Stimulated activated memory B cell treated with anti-CD40 and anti-IgM and Interleukin-4, amounts not matched to agents 10 μg/mL and 1 μg/mL and 100 μg/mL, for 72 hours (primary cell): Measurements from ENCODE around the gene CXCR4.
"Not testable (repeated sequence)": the region's sequence is repeated elsewhere in the genome, so short reads cannot be mapped to it uniquely, and the experiment has no call there.

ENCODE experiments used
- ATAC-seq: fragments of 150-1000 bp; cut with Tn5 transposase; 2 replicates; pipeline ENCODE4 v1.10.0; 2021
- H3K27ac Mint-ChIP-seq: one replicate; pipeline ENCODE4 v1.8.0; 2022; ENCODE audit warnings: mild to moderate bottlenecking, mixed read lengths
- H3K27me3 Mint-ChIP-seq: one replicate; pipeline ENCODE4 v1.8.0; 2022; ENCODE audit warnings: mixed read lengths
- H3K36me3 Mint-ChIP-seq: one replicate; pipeline ENCODE4 v1.8.0; 2022; ENCODE audit warnings: mixed read lengths
- H3K4me1 Mint-ChIP-seq: one replicate; pipeline ENCODE4 v1.8.0; 2022; ENCODE audit warnings: mixed read lengths
- H3K4me3 Mint-ChIP-seq: one replicate; pipeline ENCODE4 v1.8.0; 2022; ENCODE audit warnings: mild to moderate bottlenecking, moderate library complexity, mixed read lengths
- H3K9me3 Mint-ChIP-seq: one replicate; pipeline ENCODE4 v1.8.0; 2022; ENCODE audit warnings: mixed read lengths

Gene CXCR4

DNA sequence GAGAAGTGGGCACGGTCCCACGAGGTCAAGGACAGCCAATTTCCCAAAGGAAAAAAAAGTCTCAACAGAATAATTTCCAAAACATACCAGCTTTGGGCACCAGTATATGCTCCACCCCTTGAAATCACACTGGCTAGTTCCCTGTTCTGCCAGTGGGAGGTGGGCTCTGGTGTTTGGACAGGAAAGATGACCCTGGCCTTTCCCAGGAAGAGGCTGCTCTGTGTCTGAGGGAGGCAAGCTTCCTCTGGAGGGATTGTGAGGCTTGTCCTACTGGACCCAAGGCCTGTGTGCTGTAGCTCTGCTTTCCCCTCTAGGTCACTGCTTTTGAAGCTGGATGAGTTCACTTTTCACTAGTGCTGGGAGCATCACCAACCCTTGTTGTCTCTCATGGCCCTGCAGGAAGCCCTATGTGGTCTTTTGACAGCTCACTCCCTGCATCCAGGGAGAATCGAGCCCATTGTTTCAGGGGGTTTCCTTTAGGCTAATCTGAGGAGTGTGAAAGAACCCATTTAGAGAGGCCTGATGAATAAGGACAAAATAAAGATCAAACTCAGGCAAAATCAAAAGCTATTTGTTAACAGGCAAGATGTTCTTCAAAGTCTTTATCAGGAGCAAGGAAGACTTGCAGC lies 36.3 kb downstream of the CXCR4 start:
- Mint-ChIP-seq H3K36me3 (no peaks in the 10 kb centered on the region), H3K9me3 (peaks cover 3% of the 10 kb centered on the region), H3K27ac (no peak overlapping the region), H3K4me3 (no peak overlapping the region), H3K4me1 (no peaks in the 10 kb centered on the region), H3K27me3 (no peaks in the 10 kb centered on the region)
- no peak for ATAC-seq

DNA sequence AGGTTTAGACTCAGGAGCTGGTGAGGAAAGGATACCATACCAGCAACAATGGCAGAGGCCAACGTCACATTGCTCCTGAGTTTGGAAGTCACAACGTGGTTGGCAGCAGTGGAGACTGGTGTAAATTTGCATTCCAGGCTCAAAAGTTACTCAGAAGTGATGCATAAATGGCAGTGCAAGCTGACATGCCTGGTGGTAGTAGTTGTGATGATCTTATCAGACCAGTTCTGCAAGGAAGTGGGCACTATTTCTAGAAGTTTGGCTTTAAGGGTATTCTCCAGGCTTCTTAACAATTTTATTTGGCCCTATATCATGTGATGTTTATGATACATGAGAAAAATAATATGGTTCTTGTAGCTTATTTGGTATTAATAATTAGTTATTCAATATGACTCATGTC lies 37.8 kb downstream of the CXCR4 start:
- H3K9me3 Mint-ChIP-seq = peaks cover 7% of the 10 kb centered on the region
- H3K4me3 Mint-ChIP-seq = no peak overlapping the region
- no peak for ATAC-seq
- H3K27me3 Mint-ChIP-seq = no peaks in the 10 kb centered on the region
- no peaks in the 10 kb centered on the region for H3K4me1 Mint-ChIP-seq
- no peaks in the 10 kb centered on the region for H3K36me3 Mint-ChIP-seq
- no peak overlapping the region for H3K27ac Mint-ChIP-seq

DNA sequence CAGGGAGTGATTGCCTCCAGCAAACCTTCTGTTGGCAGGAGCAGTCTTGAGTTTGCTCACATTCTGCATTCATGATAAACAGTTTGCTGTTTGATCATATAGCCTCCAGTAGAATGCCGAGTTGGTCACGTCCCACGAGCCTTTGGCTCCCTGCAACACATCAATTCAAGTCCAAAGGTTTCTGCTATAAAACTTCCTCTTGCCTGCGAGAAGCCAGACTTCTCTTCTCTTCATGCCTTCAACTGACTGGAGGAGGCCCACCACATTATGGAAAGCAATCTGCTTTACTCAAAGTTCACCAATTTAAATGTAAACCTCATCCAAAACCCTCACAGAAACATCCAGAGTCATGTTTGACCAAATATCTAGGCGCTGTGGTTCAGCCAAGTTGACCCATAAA lies 40.8 kb downstream of the CXCR4 start:
- Mint-ChIP-seq H3K27ac (no peak overlapping the region), H3K4me3 (no peak overlapping the region), H3K4me1 (peaks cover 12% of the 10 kb centered on the region), H3K27me3 (no peaks in the 10 kb centered on the region), H3K36me3 (no peaks in the 10 kb centered on the region), H3K9me3 (peaks cover 12% of the 10 kb centered on the region)
- no peak for ATAC-seq

DNA sequence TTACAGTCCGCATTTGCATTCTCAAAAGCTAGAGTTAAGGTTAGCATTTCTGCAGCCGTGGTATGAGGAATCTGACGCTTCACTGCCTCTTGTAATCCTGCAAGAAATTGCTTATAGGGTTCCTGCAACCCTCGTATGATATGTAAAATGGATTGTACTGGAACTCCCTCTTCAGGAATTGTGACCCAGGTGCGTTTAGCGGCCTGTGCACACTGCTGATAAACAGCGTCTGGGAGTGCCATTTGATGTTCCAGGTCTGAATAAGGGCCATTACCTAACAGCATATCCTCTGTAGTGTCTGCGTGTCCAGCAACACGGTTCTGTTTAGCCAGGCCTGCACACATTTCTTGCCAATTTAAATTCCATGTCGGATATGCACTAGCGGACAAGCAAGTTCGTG lies 42.5 kb downstream of the CXCR4 start:
- peaks cover 16% of the 10 kb centered on the region for H3K9me3 Mint-ChIP-seq
- peaks cover 6% of the 10 kb centered on the region for H3K36me3 Mint-ChIP-seq
- H3K27ac Mint-ChIP-seq = no peak overlapping the region
- no peaks in the 10 kb centered on the region for H3K27me3 Mint-ChIP-seq
- ATAC-seq = no peak
- no peak overlapping the region for H3K4me3 Mint-ChIP-seq
- peaks cover 12% of the 10 kb centered on the region for H3K4me1 Mint-ChIP-seq

DNA sequence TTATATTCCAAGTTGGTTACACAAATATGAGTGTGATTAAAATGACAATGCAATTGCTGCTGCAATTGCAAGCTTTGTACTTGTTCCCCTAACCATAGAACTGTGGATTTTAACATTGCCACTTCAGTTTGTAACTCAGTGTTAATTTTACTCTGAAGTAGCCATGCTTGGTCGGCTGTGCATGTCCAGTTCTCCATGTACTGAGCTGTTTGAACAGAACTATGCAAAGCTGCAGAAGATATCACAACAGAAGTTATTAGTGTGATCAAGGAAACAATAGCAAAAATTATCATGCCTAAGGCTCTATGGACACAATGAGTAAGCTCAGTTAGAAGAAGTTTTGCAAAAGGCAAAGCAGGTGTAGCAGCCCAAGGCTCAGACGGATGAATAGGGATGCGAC lies 45.3 kb downstream of the CXCR4 start:
- H3K36me3 Mint-ChIP-seq = peaks cover 6% of the 10 kb centered on the region
- ATAC-seq = no peak
- H3K4me1 Mint-ChIP-seq = peaks cover 20% of the 10 kb centered on the region
- peaks cover 16% of the 10 kb centered on the region for H3K9me3 Mint-ChIP-seq
- H3K27me3 Mint-ChIP-seq = no peaks in the 10 kb centered on the region
- H3K4me3 Mint-ChIP-seq = no peak overlapping the region
- no peak overlapping the region for H3K27ac Mint-ChIP-seq

DNA sequence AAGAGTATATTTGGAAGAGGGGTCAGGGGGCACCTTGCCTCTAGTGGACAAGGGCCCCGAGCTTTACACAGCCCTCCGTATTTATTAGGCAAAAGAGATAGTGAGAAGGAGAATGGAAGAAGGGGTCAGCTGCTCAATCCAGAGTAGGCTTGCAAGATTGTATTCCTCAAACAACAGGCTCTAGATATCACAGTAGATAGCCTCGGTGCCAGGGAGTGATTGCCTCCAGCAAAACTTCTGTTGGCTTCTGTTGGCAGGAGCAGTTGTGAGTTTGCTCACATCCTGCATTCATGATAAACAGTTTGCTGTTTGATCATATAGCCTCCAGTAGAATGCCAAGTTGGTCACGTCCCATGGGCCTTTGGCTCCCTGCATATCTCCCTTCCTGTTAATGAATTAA lies 46.1 kb downstream of the CXCR4 start:
- Mint-ChIP-seq H3K9me3 (peaks cover 14% of the 10 kb centered on the region), H3K4me1 (peaks cover 20% of the 10 kb centered on the region)
- H3K27me3 Mint-ChIP-seq, H3K27ac Mint-ChIP-seq, H3K36me3 Mint-ChIP-seq, H3K4me3 Mint-ChIP-seq, ATAC-seq: not testable (repeated sequence)

- H3K36me3 Mint-ChIP-seq = peaks cover 6% of the 10 kb centered on the region
- no peak for ATAC-seq
- H3K4me1 Mint-ChIP-seq = peaks cover 21% of the 10 kb centered on the region
- H3K9me3 Mint-ChIP-seq = peaks cover 9% of the 10 kb centered on the region
- no peaks in the 10 kb centered on the region for H3K27me3 Mint-ChIP-seq
- H3K27ac Mint-ChIP-seq = no peak overlapping the region
- H3K4me3 Mint-ChIP-seq = no peak overlapping the region
Observed at GRCh38 chr2:136070913-136071312, 47.0 kb downstream of the CXCR4 start.

- peaks cover 27% of the 10 kb centered on the region for H3K4me1 Mint-ChIP-seq
- no peaks in the 10 kb centered on the region for H3K27me3 Mint-ChIP-seq
- peaks cover 6% of the 10 kb centered on the region for H3K36me3 Mint-ChIP-seq
- H3K9me3 Mint-ChIP-seq = peaks cover 9% of the 10 kb centered on the region
- no peak overlapping the region for H3K27ac Mint-ChIP-seq
- H3K4me3 Mint-ChIP-seq = no peak overlapping the region
- no peak for ATAC-seq
Observed at GRCh38 chr2:136069773-136070172, 48.2 kb downstream of the CXCR4 start.

- ATAC-seq = no peak
- Mint-ChIP-seq H3K27me3 (no peaks in the 10 kb centered on the region), H3K4me3 (no peak overlapping the region), H3K27ac (no peak overlapping the region), H3K9me3 (peaks cover 9% of the 10 kb centered on the region), H3K36me3 (peaks cover 6% of the 10 kb centered on the region), H3K4me1 (peaks cover 27% of the 10 kb centered on the region)
Observed at GRCh38 chr2:136068581-136069227, 49.2 kb downstream of the CXCR4 start.

GRCh38 chr2:136067897-136068580 lies 49.9 kb downstream of the CXCR4 start:
- H3K4me3 Mint-ChIP-seq = no peak overlapping the region

GRCh38 chr2:136067459-136067858 lies 50.5 kb downstream of the CXCR4 start:
- H3K36me3 Mint-ChIP-seq = peaks cover 9% of the 10 kb centered on the region
- ATAC-seq = no peak
- no peak overlapping the region for H3K27ac Mint-ChIP-seq
- H3K4me3 Mint-ChIP-seq = no peak overlapping the region
- H3K27me3 Mint-ChIP-seq = no peaks in the 10 kb centered on the region
- peaks cover 16% of the 10 kb centered on the region for H3K4me1 Mint-ChIP-seq
- peaks cover 8% of the 10 kb centered on the region for H3K9me3 Mint-ChIP-seq

More at GRCh38 chr2:136067897-136068580, 49.9 kb downstream of the CXCR4 start:
- H3K27me3 Mint-ChIP-seq = no peaks in the 10 kb centered on the region
- ATAC-seq = no peak
- peaks cover 21% of the 10 kb centered on the region for H3K4me1 Mint-ChIP-seq
- H3K36me3 Mint-ChIP-seq = peaks cover 6% of the 10 kb centered on the region
- no peak overlapping the region for H3K27ac Mint-ChIP-seq
- H3K9me3 Mint-ChIP-seq = peaks cover 8% of the 10 kb centered on the region

DNA sequence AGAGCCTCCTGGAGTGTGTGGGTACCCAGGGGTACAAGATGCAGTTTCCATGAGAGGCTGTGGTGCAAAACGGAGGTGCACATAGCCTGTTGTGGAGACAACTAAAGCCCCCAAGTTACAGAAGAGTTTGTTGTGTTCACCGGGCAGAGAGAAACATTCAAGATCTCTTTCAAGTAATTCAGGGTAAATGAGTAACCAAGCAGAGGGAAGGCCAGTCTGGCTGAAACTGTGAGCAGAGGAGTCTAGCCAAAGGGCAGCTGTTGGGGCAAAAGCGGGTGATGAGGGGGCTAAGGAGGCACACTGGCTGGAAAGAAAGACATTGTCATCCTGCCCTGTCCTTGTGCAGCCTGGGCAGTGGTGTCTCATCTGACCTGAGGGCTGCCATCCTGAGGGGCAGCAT lies 52.0 kb downstream of the CXCR4 start:
- H3K4me3 Mint-ChIP-seq = no peak overlapping the region
- H3K27ac Mint-ChIP-seq = peak overlapping the region; percentile 40
- peaks cover 8% of the 10 kb centered on the region for H3K9me3 Mint-ChIP-seq
- H3K27me3 Mint-ChIP-seq = no peaks in the 10 kb centered on the region
- ATAC-seq = no peak
- peaks cover 23% of the 10 kb centered on the region for H3K4me1 Mint-ChIP-seq
- H3K36me3 Mint-ChIP-seq = peaks cover 8% of the 10 kb centered on the region

DNA sequence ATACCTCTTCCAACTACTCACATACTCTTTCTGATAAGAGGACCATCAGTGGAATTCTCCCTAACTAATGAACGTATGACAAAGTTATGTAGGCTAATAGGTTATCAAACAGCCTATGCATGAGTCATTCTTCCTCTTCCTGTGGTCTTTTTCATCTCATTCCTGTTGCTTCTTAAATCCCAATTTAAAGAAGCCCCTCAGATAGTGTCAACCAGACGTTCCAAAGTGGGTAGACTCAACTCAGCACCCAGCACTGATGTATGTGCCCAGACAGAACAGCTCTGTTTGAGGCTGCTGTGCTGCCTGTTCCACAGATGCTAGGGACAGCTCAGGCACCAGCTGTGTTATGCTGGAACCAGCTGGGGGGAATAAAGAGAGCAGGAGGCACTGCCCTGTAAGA lies 52.6 kb downstream of the CXCR4 start:
- ATAC-seq = no peak
- H3K4me3 Mint-ChIP-seq = no peak overlapping the region
- H3K27me3 Mint-ChIP-seq = no peaks in the 10 kb centered on the region
- H3K9me3 Mint-ChIP-seq = peaks cover 8% of the 10 kb centered on the region
- peaks cover 8% of the 10 kb centered on the region for H3K36me3 Mint-ChIP-seq
- H3K27ac Mint-ChIP-seq = peak overlapping the region; percentile 40
- peaks cover 28% of the 10 kb centered on the region for H3K4me1 Mint-ChIP-seq
